SK-N-SH treated with all-trans-retinoic acid at 6 μM for 48 hours (cell line): ENCODE data around the gene MAP2.
A peak's percentile ranks its signal among the peaks of the same experiment; 100 is the strongest.

Source experiments
- ATAC-seq: fragments of 200-7000 bp; cut with Tn5 transposase; 3 replicates; pipeline ENCODE4 v1.9.1; 2020; ENCODE audit warnings: mild to moderate bottlenecking, moderate library complexity
- ARNTL ChIP-seq: fragments of 450-650 bp; formaldehyde crosslinking; IDR thresholded peaks from 2 replicates; pipeline ENCODE4 v1.5.0; 2020; ENCODE audit warnings: low read depth, mild to moderate bottlenecking, moderate library complexity, borderline replicate concordance
- BACH2 ChIP-seq: fragments of 250-450 bp; sonication (Bioruptor Pico); IDR thresholded peaks from 2 replicates; pipeline ENCODE4 v1.9.0; 2021; ENCODE audit warnings: mild to moderate bottlenecking, borderline replicate concordance
- CREB5 ChIP-seq: fragments of 250-450 bp; sonication (Bioruptor Pico); IDR thresholded peaks from 2 replicates; pipeline ENCODE4 v1.5.1; 2020; ENCODE audit warnings: low read depth, mild to moderate bottlenecking, moderate library complexity
- CSDC2 ChIP-seq: fragments of 250-450 bp; sonication (Bioruptor Pico); IDR thresholded peaks from 2 replicates; pipeline ENCODE4 v1.5.0; 2020; ENCODE audit warnings: mild to moderate bottlenecking, moderate library complexity
- ESRRG ChIP-seq: fragments of 250-450 bp; sonication (Bioruptor Pico); IDR thresholded peaks from 2 replicates; pipeline ENCODE4 v1.6.1; 2021; ENCODE audit warnings: mild to moderate bottlenecking
- GLIS3 ChIP-seq: fragments of 250-450 bp; sonication (Bioruptor Pico); IDR thresholded peaks from 2 replicates; pipeline ENCODE4 v1.5.0; 2020; ENCODE audit warnings: mild to moderate bottlenecking, moderate library complexity
- ISL1 ChIP-seq: fragments of 250-450 bp; sonication (Bioruptor Pico); IDR thresholded peaks from 2 replicates; pipeline ENCODE4 v2.1.2; 2022; ENCODE audit warnings: mild to moderate bottlenecking, moderate library complexity
- OSR1 ChIP-seq: fragments of 250-450 bp; sonication (Bioruptor Pico); IDR thresholded peaks from 2 replicates; pipeline ENCODE4 v1.8.0; 2022; ENCODE audit warnings: moderate library complexity, mild to moderate bottlenecking, inconsistent platforms
- PATZ1 ChIP-seq: fragments of 250-450 bp; sonication (Bioruptor Pico); IDR thresholded peaks from 2 replicates; pipeline ENCODE4 v1.8.0; 2020; ENCODE audit warnings: mild to moderate bottlenecking, moderate library complexity, borderline replicate concordance
- POU6F1 ChIP-seq: fragments of 250-450 bp; sonication (Bioruptor Pico); IDR thresholded peaks from 2 replicates; pipeline ENCODE4 v1.8.0; 2021; ENCODE audit warnings: low read depth, mild to moderate bottlenecking, moderate library complexity, borderline replicate concordance
- PPARA ChIP-seq: fragments of 250-450 bp; sonication (Bioruptor Pico); IDR thresholded peaks from 2 replicates; pipeline ENCODE4 v1.5.0; 2020; ENCODE audit warnings: mild to moderate bottlenecking, borderline replicate concordance
- RARB ChIP-seq: fragments of 250-450 bp; sonication (Bioruptor Pico); IDR thresholded peaks from 2 replicates; pipeline ENCODE4 v1.8.0; 2021; ENCODE audit warnings: mild to moderate bottlenecking, moderate library complexity
- SNAI2 ChIP-seq: fragments of 250-450 bp; sonication (Bioruptor Pico); IDR thresholded peaks from 2 replicates; pipeline ENCODE4 v1.5.0; 2020; ENCODE audit warnings: mild to moderate bottlenecking, moderate library complexity
- TCF4 ChIP-seq: fragments of 250-450 bp; sonication (Bioruptor Pico); IDR thresholded peaks from 2 replicates; pipeline ENCODE4 v1.8.0; 2021; ENCODE audit warnings: mild to moderate bottlenecking, moderate library complexity, borderline replicate concordance
- TOX ChIP-seq: fragments of 250-450 bp; sonication (Bioruptor Pico); IDR thresholded peaks from 2 replicates; pipeline ENCODE4 v1.8.0; 2021; ENCODE audit warnings: mild to moderate bottlenecking, moderate library complexity, borderline replicate concordance
- TSHZ2 ChIP-seq: fragments of 250-450 bp; sonication (Bioruptor Pico); IDR thresholded peaks from 2 replicates; pipeline ENCODE4 v1.5.0; 2020; ENCODE audit warnings: mild to moderate bottlenecking, moderate library complexity
- ZC3H10 ChIP-seq: fragments of 250-450 bp; sonication (Bioruptor Pico); IDR thresholded peaks from 2 replicates; pipeline ENCODE4 v1.5.1; 2021; ENCODE audit warnings: mild to moderate bottlenecking, moderate library complexity
- ZFP3 ChIP-seq: fragments of 250-450 bp; sonication (Bioruptor Pico); IDR thresholded peaks from 2 replicates; pipeline ENCODE4 v1.5.0; 2020; ENCODE audit warnings: mild to moderate bottlenecking, moderate library complexity
- ZFP30 ChIP-seq: fragments of 450-650 bp; formaldehyde crosslinking; IDR thresholded peaks from 2 replicates; pipeline ENCODE4 v1.5.0; 2022; ENCODE audit warnings: mild to moderate bottlenecking, moderate library complexity
- ZNF70 ChIP-seq: fragments of 450-650 bp; formaldehyde crosslinking; IDR thresholded peaks from 2 replicates; pipeline ENCODE4 v1.5.0; 2020; ENCODE audit warnings: mild to moderate bottlenecking, moderate library complexity
- ZNF8 ChIP-seq: fragments of 450-650 bp; formaldehyde crosslinking; IDR thresholded peaks from 2 replicates; pipeline ENCODE4 v1.5.0; 2020; ENCODE audit warnings: mild to moderate bottlenecking, moderate library complexity

Gene MAP2

GRCh38 chr2:209423562-209424198, at the start of gene MAP2:
MAP2 (plus strand) TSS chr2:209424047; CDS start chr2:209653171, 229,124 bp downstream.
- ATAC-seq: peak; percentile 96
- TF ChIP-seq CREB5 (CRISPR knock-in tag) (no peak), BACH2 (CRISPR knock-in tag) (no peak), ARNTL (no peak), CSDC2 (CRISPR knock-in tag) (no peak), ZNF8 (CRISPR knock-in tag) (no peak), PPARA (CRISPR knock-in tag) (no peak), OSR1 (no peak), GLIS3 (CRISPR knock-in tag) (no peak), PATZ1 (no peak), ISL1 (CRISPR knock-in tag) (no peak), ZFP3 (CRISPR knock-in tag) (no peak), RARB (CRISPR knock-in tag) (no peak), TCF4 (CRISPR knock-in tag) (no peak), TSHZ2 (CRISPR knock-in tag) (no peak), ESRRG (CRISPR knock-in tag) (no peak)

GRCh38 chr2:209376686-209377085, 47.2 kb upstream of the MAP2 start:
- no peak for ATAC-seq
- TF ChIP-seq CSDC2 (CRISPR knock-in tag): no peak
- TF ChIP-seq CREB5 (CRISPR knock-in tag): no peak
- no peak for TF ChIP-seq ZC3H10 (CRISPR knock-in tag)
- no peak for TF ChIP-seq SNAI2 (CRISPR knock-in tag)
- TF ChIP-seq POU6F1: no peak
- TF ChIP-seq ZFP30 (CRISPR knock-in tag): no peak
- no peak for TF ChIP-seq TOX
- TF ChIP-seq ZNF70: no peak
- TF ChIP-seq ARNTL: no peak

GRCh38 chr2:209380293-209380692, 43.6 kb upstream of the MAP2 start:
- TF ChIP-seq BACH2 (CRISPR knock-in tag): no peak
- TF ChIP-seq RARB (CRISPR knock-in tag): no peak
- TF ChIP-seq ZFP30 (CRISPR knock-in tag): no peak
- TF ChIP-seq ZNF8 (CRISPR knock-in tag): no peak
- no peak for TF ChIP-seq ARNTL
- no peak for TF ChIP-seq SNAI2 (CRISPR knock-in tag)
- TF ChIP-seq ZFP3 (CRISPR knock-in tag): no peak
- no peak for ATAC-seq
